LNCaP clone FGC (cell line): ENCODE results near the gene PHF21A.

ENCODE experiments used
- DNase-seq: peaks from one replicate; pipeline ENCODE4 v3.0.0-alpha.2; 2011; ENCODE audit warnings: low read depth
- H3K4me3 ChIP-seq: 2 replicates; pipeline ENCODE4 v1.5.1; 2011; ENCODE audit warnings: mild to moderate bottlenecking, low read depth, low read length, control low read depth
- TF ChIP-seq, protein P1 (sequence below): IDR thresholded peaks from 2 replicates; pipeline ENCODE4 v1.5.1; 2012; ENCODE audit warnings: mild to moderate bottlenecking; ENCODE audit not compliant: control insufficient read depth, insufficient read depth; ENCODE audit errors: extremely low read depth

Gene PHF21A

DNA sequence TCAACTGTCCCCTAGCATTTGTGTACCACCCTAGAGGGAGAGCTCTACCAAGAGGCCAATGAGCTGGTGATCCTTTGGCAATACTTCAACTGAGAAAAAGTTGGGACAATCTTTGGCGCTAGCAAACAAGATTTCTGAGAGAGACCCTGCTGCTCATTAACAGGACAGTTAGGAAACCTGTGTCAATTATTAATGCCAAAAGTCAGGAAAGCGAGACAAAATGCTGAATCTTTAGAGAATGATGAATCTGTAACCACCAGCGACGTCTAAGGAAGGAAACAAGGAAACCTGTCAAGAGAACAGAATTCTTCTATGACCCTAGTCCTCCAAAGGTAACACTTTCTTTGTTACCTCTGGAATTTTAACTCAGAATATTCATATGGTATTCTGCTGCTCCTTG lies 178.9 kb downstream of the PHF21A start:
- TF ChIP-seq, protein P1, sequence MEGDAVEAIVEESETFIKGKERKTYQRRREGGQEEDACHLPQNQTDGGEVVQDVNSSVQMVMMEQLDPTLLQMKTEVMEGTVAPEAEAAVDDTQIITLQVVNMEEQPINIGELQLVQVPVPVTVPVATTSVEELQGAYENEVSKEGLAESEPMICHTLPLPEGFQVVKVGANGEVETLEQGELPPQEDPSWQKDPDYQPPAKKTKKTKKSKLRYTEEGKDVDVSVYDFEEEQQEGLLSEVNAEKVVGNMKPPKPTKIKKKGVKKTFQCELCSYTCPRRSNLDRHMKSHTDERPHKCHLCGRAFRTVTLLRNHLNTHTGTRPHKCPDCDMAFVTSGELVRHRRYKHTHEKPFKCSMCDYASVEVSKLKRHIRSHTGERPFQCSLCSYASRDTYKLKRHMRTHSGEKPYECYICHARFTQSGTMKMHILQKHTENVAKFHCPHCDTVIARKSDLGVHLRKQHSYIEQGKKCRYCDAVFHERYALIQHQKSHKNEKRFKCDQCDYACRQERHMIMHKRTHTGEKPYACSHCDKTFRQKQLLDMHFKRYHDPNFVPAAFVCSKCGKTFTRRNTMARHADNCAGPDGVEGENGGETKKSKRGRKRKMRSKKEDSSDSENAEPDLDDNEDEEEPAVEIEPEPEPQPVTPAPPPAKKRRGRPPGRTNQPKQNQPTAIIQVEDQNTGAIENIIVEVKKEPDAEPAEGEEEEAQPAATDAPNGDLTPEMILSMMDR: no peak
- DNase-seq: no peak
- no peak overlapping the region for H3K4me3 ChIP-seq

DNA sequence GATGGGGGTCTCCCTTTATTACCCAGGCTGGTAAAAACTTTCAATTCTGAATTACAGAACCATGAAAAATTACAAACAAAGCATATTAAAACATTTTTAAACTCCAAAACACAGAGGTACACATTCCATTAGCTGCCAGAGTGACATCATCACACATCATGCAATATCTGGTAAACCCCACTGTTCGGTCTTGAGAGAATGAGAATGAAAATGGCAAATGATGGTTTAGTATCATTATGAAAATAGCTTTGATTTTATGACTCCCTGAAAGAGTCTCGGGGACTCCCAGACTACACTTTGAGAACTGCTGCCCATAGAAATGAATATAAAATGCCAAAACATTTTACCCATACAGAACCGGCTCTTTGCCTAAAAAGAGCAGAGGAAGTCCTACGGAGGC lies 180.0 kb downstream of the PHF21A start:
- H3K4me3 ChIP-seq: no peak overlapping the region
- TF ChIP-seq, protein P1: no peak

DNA sequence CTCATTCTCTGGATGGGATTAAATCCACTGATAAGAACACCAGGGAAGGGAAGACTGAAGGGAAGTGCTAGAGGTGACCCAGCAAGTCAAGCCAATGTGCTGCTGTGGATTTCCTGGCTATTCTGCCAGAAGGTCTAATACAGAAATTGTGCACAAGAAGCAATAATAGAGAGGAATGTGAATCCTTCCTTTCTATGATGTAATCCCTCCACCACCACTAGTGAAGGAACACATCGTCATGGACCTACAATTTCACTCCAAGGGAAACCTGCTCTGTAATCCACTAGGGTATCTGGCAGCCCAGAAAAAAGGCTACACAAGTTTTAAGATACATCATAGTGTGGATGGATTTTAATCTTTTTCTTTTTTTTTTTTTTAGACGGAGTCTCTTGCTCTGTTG lies 181.4 kb downstream of the PHF21A start:
- DNase-seq: no peak
- no peak overlapping the region for H3K4me3 ChIP-seq
- TF ChIP-seq, protein P1: no peak

More for the DNA sequence above, 180.0 kb downstream of the PHF21A start:
- no peak for DNase-seq

DNA sequence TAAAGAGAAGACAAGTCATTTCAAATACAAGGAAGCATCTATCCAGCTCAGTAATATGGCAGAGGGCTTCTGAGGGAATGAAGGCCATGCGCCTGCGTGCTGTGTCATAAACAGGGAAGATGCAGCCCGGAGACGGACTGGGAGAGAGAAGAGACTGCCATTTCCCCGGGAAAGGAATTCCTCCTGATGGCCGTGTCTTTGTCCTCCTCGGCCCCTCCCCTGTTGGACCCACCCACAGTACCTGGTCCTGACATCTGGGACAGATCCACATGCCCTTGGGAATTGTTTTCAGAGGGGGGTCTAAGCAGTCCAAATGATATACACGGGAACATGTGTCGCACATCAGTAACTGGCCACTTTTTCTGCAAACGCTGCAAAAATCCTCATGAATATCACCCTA lies 183.3 kb downstream of the PHF21A start:
- no peak overlapping the region for H3K4me3 ChIP-seq
- TF ChIP-seq, protein P1: no peak
- DNase-seq: no peak

DNA sequence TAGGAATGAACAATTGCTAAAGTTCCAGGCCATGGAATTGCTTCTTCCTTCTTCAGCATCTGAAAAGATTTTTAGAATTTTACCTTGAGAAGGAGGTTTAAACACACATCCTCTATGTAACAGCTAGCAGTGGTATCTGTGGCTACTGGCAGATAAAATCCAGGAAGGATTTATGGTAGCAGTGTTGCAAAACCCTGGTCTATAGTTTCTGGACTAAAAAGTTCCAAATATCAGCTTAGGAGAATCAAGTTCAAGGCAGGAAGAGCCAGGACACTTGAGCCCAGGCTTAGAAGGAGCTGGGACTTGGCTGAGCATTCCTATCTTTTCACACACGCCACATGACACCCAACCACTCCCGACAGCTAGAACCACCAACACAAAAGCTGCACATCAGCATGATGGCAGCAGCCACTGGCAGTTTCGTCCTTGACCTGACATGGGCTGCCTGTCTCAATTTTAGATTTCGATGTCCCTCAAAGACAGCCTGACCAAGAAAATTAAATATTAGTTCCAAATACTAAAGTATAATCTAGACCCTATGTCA lies 184.7 kb downstream of the PHF21A start:
- H3K4me3 ChIP-seq: no peak overlapping the region
- TF ChIP-seq, protein P1: no peak
- DNase-seq: no peak

DNA sequence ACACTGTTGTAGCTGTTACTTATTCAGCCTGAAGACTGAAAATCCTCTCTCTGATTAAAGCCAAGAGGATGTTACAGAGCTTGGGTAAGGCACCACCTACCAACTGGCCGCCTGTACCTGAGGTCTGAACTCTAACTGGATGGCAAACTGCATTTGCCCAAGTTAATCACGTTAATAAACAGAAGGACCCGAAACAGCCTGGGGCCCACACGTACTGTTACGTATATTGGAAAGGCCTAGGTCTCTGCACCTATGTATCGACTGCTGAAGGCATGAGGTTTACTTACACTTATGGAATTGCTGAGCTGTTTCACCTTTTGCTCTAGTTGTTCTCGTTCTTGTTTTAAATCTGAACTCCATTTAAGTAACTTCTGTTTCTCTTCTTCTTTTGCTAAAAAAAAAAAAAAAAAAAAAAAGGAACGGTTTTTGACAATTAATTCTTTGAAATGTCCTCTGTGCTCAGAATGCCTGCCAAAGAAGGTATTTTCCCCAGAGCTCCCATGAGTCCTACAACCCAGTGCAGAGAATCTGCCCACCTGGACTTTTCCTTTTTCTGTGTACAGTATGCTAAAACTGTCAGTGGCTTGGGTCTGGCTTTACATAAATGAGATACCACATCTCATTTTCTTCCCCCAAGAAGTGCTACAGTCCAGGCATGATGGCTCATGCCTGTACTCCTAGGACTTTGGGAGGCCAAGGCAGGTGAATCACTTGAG lies 185.7 kb downstream of the PHF21A start:
- no peak for DNase-seq
- H3K4me3 ChIP-seq: no peak overlapping the region
- TF ChIP-seq, protein P1: no peak
